ENCODE results near the gene LDHAL6B. TPM values are rescaled to one million over a fixed set of nuclear protein-coding genes. Genes with fewer than 3 reads are reported as not detected.
"Not testable (repeated sequence)": the region's sequence is repeated elsewhere in the genome, so short reads cannot be mapped to it uniquely, and the experiment has no call there.

Gene LDHAL6B
- total and polyA plus RNA-seq, 8 donors: 0.09 to 0.17 (median 0.15) TPM; not detected in 4

DNA sequence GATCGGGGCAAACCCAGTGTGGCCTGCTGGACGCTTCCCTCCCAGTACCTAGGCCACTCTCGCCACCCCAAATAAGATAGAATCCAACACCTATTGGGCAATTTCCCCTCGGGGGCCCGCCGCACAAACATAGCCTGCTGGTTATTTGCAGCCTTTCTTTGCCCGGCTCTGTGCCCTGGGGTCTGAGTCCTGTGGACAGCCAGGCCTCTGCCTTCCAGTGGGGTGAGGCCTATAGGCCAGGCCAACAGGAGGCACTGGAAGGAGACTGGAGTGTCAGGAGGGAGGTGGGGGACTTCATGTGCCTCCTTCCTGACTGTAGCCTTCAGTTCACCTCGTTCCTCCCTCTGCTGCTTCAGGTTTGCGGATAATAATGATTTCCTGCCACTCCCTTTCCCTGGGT lies 47.4 kb upstream of the LDHAL6B start:
- H3K36me3 ChIP-seq: peaks cover 0 to 49% of the 10 kb centered on the region in 2 donors
- ATAC-seq (peak; percentile 6), DNase-seq (no peak)
- H3K27ac ChIP-seq: peak overlapping the region in 1 of 2 donors; percentile 69
- no peaks in the 10 kb centered on the region for H3K9me3 ChIP-seq
- H3K27me3 ChIP-seq: no peaks in the 10 kb centered on the region
- H3K4me1 ChIP-seq: peaks cover 4 to 9% of the 10 kb centered on the region in 2 donors
- intact Hi-C loops (cut with DNase I): no loop called here
- H3K4me3 ChIP-seq: no peak overlapping the region
- TF ChIP-seq, protein P1, sequence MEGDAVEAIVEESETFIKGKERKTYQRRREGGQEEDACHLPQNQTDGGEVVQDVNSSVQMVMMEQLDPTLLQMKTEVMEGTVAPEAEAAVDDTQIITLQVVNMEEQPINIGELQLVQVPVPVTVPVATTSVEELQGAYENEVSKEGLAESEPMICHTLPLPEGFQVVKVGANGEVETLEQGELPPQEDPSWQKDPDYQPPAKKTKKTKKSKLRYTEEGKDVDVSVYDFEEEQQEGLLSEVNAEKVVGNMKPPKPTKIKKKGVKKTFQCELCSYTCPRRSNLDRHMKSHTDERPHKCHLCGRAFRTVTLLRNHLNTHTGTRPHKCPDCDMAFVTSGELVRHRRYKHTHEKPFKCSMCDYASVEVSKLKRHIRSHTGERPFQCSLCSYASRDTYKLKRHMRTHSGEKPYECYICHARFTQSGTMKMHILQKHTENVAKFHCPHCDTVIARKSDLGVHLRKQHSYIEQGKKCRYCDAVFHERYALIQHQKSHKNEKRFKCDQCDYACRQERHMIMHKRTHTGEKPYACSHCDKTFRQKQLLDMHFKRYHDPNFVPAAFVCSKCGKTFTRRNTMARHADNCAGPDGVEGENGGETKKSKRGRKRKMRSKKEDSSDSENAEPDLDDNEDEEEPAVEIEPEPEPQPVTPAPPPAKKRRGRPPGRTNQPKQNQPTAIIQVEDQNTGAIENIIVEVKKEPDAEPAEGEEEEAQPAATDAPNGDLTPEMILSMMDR (IDR thresholded peaks at IDR 0.05): no peak

DNA sequence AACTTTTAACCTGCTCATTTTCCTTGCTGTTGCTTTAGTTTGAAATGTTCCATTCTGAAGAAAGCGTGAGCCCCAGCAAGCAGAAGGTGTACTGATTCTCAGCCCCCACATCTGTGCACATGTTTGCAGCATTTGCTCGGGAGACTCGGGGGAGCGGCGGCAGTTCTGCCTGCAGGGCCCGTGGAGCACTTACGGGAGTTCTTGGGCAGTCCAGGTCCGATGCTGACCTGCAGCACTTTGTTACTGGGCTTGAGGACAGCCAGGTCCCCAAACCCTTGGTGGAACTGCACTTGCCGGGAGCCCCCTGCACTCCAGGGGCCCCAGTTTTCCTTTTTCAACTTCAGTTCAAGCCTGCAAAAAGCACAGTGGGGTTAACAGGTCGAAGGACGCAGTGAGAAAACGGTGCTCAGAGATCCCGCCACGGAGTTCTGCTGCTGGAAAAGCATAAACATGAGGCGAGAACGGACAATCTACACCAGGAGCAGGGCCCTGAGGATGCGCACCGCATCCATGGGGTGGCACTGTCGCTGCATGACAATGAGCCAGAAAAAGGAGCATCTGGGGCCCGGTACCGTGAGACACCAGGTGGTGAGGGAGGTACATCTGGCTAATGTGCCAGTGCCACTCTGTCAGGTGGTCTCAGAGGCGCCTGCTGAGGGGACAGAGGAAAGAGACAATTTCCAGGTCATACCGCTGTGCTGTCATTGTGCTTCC lies 45.6 kb upstream of the LDHAL6B start:
- Histone ChIP-seq H3K36me3 (peaks cover 0 to 45% of the 10 kb centered on the region in 2 donors), H3K4me3 (no peak overlapping the region), H3K27ac (no peak overlapping the region), H3K9me3 (no peaks in the 10 kb centered on the region), H3K27me3 (no peaks in the 10 kb centered on the region), H3K4me1 (peaks cover 10 to 15% of the 10 kb centered on the region in 2 donors)
- ATAC-seq: no peak
- DNase-seq: no peak
- TF ChIP-seq, protein P1 (IDR thresholded peaks at IDR 0.05): peak; percentile 9 to 17
- intact Hi-C loops (cut with DNase I): no loop called here

DNA sequence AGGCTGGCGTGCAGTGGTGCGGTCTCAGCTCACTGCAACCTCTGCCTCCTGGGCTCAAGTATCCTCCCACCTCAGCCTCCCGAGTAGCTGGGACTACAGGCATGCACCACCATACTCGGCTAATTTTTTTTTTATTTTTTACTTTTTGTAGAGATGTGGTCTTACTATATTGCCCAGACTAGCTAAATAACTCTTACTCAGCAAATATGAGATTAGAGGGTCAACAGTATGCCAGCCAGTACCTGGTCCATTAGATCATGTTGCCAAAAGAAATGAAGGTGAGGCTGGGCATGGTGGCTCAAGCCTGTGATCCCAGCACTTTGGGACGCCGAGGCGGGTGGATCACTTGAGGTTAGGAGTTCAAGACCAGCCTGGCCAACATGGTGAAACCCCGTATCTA lies 44.6 kb upstream of the LDHAL6B start:
- Histone ChIP-seq H3K4me1 (peaks cover 10 to 16% of the 10 kb centered on the region in 2 donors), H3K36me3 (peaks cover 0 to 41% of the 10 kb centered on the region in 2 donors)
- H3K9me3 ChIP-seq; ATAC-seq; intact Hi-C loops (cut with DNase I); H3K27me3 ChIP-seq; H3K4me3 ChIP-seq; H3K27ac ChIP-seq; DNase-seq: not testable (repeated sequence)

DNA sequence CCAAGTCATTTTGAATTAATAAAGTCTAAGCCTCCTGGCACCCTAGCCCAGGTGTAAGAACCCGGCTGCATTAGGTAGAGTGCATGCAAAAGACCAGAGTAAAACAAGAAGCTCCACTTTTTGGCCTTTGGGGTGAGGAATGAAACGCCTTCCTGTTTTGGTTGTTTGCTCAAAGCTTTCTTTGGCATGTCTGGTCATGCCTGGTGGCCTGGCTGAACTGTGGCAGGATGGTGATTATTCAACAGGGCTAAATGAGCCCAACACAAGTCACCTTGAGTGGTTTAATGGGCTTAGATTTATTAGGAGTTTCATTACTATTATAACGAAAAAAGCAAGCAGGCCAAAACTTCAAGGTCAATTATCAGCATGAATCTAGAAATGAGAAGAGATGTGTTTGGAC lies 40.9 kb upstream of the LDHAL6B start:
- Histone ChIP-seq H3K4me1 (peaks cover 10 to 28% of the 10 kb centered on the region in 2 donors), H3K27ac (peak overlapping the region in 1 of 2 donors; percentile 57), H3K4me3 (no peak overlapping the region), H3K36me3 (peaks cover 0 to 25% of the 10 kb centered on the region in 2 donors), H3K27me3 (no peaks in the 10 kb centered on the region), H3K9me3 (no peaks in the 10 kb centered on the region)
- TF ChIP-seq, protein P1 (IDR thresholded peaks at IDR 0.05): no peak
- ATAC-seq (peak; percentile 23), DNase-seq (no peak)
- intact Hi-C loops (cut with DNase I): no loop called here

DNA sequence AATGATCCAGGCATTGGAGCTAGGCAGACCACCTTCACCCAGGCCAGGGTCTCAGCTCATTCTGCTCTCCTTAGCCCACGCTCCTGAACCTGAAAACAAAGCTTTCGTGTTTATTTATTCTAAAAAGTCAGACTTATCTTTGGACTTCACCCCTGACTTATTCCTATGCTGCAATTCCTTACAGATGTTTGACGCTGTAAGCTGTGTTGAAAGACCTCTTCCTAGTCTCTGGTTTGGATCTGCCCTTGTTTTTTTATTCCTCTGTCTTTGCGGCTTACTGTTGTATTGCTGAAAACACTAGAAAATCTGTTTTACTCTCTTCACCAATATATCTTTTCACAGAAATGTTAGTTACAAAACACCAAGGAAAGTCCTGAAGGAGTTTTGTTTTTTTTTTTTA lies 40.5 kb upstream of the LDHAL6B start:
- Histone ChIP-seq H3K27me3 (no peaks in the 10 kb centered on the region), H3K36me3 (peaks cover 0 to 25% of the 10 kb centered on the region in 2 donors), H3K4me3 (no peak overlapping the region), H3K9me3 (no peaks in the 10 kb centered on the region), H3K27ac (peak overlapping the region; percentile 37 to 57), H3K4me1 (peaks cover 10 to 28% of the 10 kb centered on the region in 2 donors)
- intact Hi-C loops (cut with DNase I): no loop called here
- ATAC-seq: no peak
- no peak for DNase-seq
- TF ChIP-seq, protein P1 (IDR thresholded peaks at IDR 0.05): no peak
